ENCODE results near the gene RPS27A. TPM values are rescaled to one million over a fixed set of nuclear protein-coding genes. Genes with fewer than 3 reads are reported as not detected.
A peak's percentile ranks its signal among the peaks of the same experiment; 100 is the strongest.
"Not testable (repeated sequence)": the region's sequence is repeated elsewhere in the genome, so short reads cannot be mapped to it uniquely, and the experiment has no call there.

Gene RPS27A
- total RNA-seq, 2 donors from 2014 or later: 489 to 703 TPM

GRCh38 chr2:55247025-55247424, 14.5 kb downstream of the RPS27A start:
- Histone ChIP-seq H3K4me1 (no peaks in the 10 kb centered on the region), H3K9me3 (no peaks in the 10 kb centered on the region), H3K36me3 (replicated peaks in 1 of 2; ENCODE audit: insufficient read depth in 1 of 2, low read depth in 2 of 2) (peaks cover 0 to 21% of the 10 kb centered on the region in 2 donors), H3K27ac (no peak overlapping the region), H3K27me3 (no peaks in the 10 kb centered on the region), H3K4me3 (no peak overlapping the region)
- 73 to 75% methylated on average over 5 of the region's 5 CpGs for WGBS, 2 donors
- TF ChIP-seq CTCF (IDR thresholded peaks at IDR 0.05): no peak
- TF ChIP-seq POLR2A (IDR thresholded peaks at IDR 0.05): no peak
- ATAC-seq: no peak
- no peak for DNase-seq
- intact Hi-C loops (cut with DNase I): no loop called here

- Histone ChIP-seq H3K9me3 (no peaks in the 10 kb centered on the region), H3K36me3 (replicated peaks in 1 of 2; ENCODE audit: insufficient read depth in 1 of 2, low read depth in 2 of 2) (peaks cover 0 to 16% of the 10 kb centered on the region in 2 donors), H3K4me1 (no peaks in the 10 kb centered on the region), H3K27me3 (no peaks in the 10 kb centered on the region), H3K27ac (no peak overlapping the region), H3K4me3 (no peak overlapping the region)
- DNase-seq (no peak), ATAC-seq (no peak)
- TF ChIP-seq CTCF (IDR thresholded peaks at IDR 0.05) (no peak), POLR2A (IDR thresholded peaks at IDR 0.05) (no peak)
- WGBS, 2 donors: 67 to 73% methylated on average over 3 of the region's 3 CpGs
- intact Hi-C loops (cut with DNase I): no loop called here
Measured at GRCh38 chr2:55252832-55253231, 20.3 kb downstream of the RPS27A start.

- DNase-seq; H3K9me3 ChIP-seq; H3K27ac ChIP-seq; intact Hi-C loops (cut with DNase I); H3K27me3 ChIP-seq; ATAC-seq; H3K4me3 ChIP-seq; H3K4me1 ChIP-seq: not testable (repeated sequence)
- WGBS, 2 donors: 90 to 92% methylated on average over 3 of the region's 3 CpGs
- H3K36me3 ChIP-seq (replicated peaks in 1 of 2; ENCODE audit: insufficient read depth in 1 of 2, low read depth in 2 of 2): peaks cover 4 to 18% of the 10 kb centered on the region in 2 donors
Measured at GRCh38 chr2:55259586-55259985, 27.1 kb downstream of the RPS27A start.

GRCh38 chr2:55268288-55268906, 35.9 kb downstream of the RPS27A start:
- no peak for ATAC-seq
- Histone ChIP-seq H3K36me3 (replicated peaks in 1 of 2; ENCODE audit: insufficient read depth in 1 of 2, low read depth in 2 of 2) (peaks cover 0 to 4% of the 10 kb centered on the region in 2 donors), H3K27me3 (no peaks in the 10 kb centered on the region), H3K9me3 (no peaks in the 10 kb centered on the region), H3K4me1 (peaks cover 17% of the 10 kb centered on the region), H3K27ac (peak overlapping the region in 3 of 4 donors; percentile 78 to 90 (median 78)), H3K4me3 (peak overlapping the region; percentile 57 to 73)
- intact Hi-C loops (cut with DNase I): no loop called here
- 4 to 7% methylated on average over 13 of the region's 13 CpGs for WGBS, 2 donors
- TF ChIP-seq CTCF (IDR thresholded peaks at IDR 0.05): no peak
- no peak for TF ChIP-seq POLR2A (IDR thresholded peaks at IDR 0.05)
- no peak for DNase-seq

GRCh38 chr2:55268907-55269644, 36.6 kb downstream of the RPS27A start, which contains the start of gene MTIF2:
Gene MTIF2, minus strand, starts transcription at chr2:55269231. Its CDS starts 5,373 bp downstream, at chr2:55263858.
- 0 to 1% methylated on average over 30 to 43 of the region's 43 CpGs for WGBS, 2 donors
- peaks cover 17% of the 10 kb centered on the region for H3K4me1 ChIP-seq
- H3K36me3 ChIP-seq (replicated peaks in 1 of 2; ENCODE audit: insufficient read depth in 1 of 2, low read depth in 2 of 2): peaks cover 0 to 4% of the 10 kb centered on the region in 2 donors
- peak within 1 kb of the TSS; percentile 57 to 73 for H3K4me3 ChIP-seq
- DNase-seq (peak; percentile 94 to 97 (median 97)), ATAC-seq (peak; percentile 100)
- TF ChIP-seq POLR2A (IDR thresholded peaks at IDR 0.05) (peak; percentile 30 to 89 (median 80)), CTCF (IDR thresholded peaks at IDR 0.05) (peak in 4 of 7 experiments; percentile 41 to 53 (median 47))
- intact Hi-C loops (cut with DNase I): no loop called here
- H3K27me3 ChIP-seq: no peaks in the 10 kb centered on the region
- no peaks in the 10 kb centered on the region for H3K9me3 ChIP-seq
- H3K27ac ChIP-seq: peak within 1 kb of the TSS; percentile 63 to 90 (median 78)
